ENCODE data around the gene TRIM17.

DNA sequence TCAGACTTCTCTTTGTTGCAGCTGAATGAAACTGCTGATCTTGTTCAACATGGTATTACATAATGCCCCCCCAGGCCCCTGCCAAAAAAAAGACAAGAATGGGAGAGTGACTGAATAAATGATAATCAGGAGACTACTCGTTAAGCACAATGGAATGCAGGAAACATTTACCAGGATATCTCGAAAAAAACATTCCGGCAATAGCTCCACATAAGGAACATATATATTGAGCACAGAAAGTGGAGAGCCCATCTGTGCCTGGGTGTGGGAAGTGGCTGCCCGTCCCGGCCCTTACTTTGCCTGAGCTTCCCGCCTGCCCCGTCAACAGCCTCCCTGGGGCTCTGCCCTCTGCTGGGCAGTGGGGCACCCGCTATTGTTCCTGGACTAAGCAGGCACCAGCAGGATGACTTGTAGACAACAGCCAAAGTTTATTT is 23.4 kb downstream of the TRIM17 start:
- TF ChIP-seq, protein P1, sequence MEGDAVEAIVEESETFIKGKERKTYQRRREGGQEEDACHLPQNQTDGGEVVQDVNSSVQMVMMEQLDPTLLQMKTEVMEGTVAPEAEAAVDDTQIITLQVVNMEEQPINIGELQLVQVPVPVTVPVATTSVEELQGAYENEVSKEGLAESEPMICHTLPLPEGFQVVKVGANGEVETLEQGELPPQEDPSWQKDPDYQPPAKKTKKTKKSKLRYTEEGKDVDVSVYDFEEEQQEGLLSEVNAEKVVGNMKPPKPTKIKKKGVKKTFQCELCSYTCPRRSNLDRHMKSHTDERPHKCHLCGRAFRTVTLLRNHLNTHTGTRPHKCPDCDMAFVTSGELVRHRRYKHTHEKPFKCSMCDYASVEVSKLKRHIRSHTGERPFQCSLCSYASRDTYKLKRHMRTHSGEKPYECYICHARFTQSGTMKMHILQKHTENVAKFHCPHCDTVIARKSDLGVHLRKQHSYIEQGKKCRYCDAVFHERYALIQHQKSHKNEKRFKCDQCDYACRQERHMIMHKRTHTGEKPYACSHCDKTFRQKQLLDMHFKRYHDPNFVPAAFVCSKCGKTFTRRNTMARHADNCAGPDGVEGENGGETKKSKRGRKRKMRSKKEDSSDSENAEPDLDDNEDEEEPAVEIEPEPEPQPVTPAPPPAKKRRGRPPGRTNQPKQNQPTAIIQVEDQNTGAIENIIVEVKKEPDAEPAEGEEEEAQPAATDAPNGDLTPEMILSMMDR (IDR thresholded peaks at IDR 0.05; ENCODE audit: low read depth, low read length): peak; percentile 60
- TF ChIP-seq POLR2A (IDR thresholded peaks at IDR 0.05; ENCODE audit: extremely low read depth, insufficient read length) (no peak), MAX (IDR thresholded peaks at IDR 0.05; ENCODE audit: low read depth, low read length) (no peak), MYC (IDR thresholded peaks at IDR 0.05; ENCODE audit: low read depth, low read length) (no peak)

Data from NB4 (cell line).